Activated naive CD4-positive, alpha-beta T cell treated with anti-CD3 and anti-CD28 coated beads for 36 hours (primary cell): ENCODE results near the gene VKORC1. TPM values are rescaled to one million over a fixed set of nuclear protein-coding genes. Genes with fewer than 3 reads are reported as not detected.

Experiments
- CTCF ChIA-PET: fragments of 350-600 bp; sonication (Branson Sonifier 250); formaldehyde crosslinking; loops from one replicate; lab custom pipeline; 2021; ENCODE audit warnings: antibody characterized with exemption; lab: Charles Lee
- DNase-seq: peaks from one replicate; pipeline ENCODE4 v3.0.0-alpha.2; 2020
- H3K27ac Mint-ChIP-seq: one replicate; pipeline ENCODE4 v1.8.0; 2021; ENCODE audit warnings: mild to moderate bottlenecking, mixed read lengths
- H3K27me3 Mint-ChIP-seq: one replicate; pipeline ENCODE4 v1.8.0; 2021; ENCODE audit warnings: low read depth, mixed read lengths
- H3K36me3 Mint-ChIP-seq: one replicate; pipeline ENCODE4 v1.8.0; 2021; ENCODE audit warnings: low read depth, mixed read lengths
- H3K4me1 Mint-ChIP-seq: one replicate; pipeline ENCODE4 v1.8.0; 2021; ENCODE audit warnings: low read depth, mixed read lengths
- H3K4me3 Mint-ChIP-seq: one replicate; pipeline ENCODE4 v1.8.0; 2021; ENCODE audit warnings: mild to moderate bottlenecking, moderate library complexity, mixed read lengths
- H3K9me3 Mint-ChIP-seq: one replicate; pipeline ENCODE4 v1.8.0; 2021; ENCODE audit warnings: mixed read lengths
- intact Hi-C: fragments of 100-400 bp; cut with micrococcal nuclease; formaldehyde crosslinking; loops from one replicate; pipeline ENCODE4 v1.15.1; 2023
- total RNA-seq, 2 experiments: library from RNA; stranded (reverse); gene quantifications; one replicate each; pipeline ENCODE4 v1.2.3, GENCODE V29; 2021

VKORC1 gene
- total RNA-seq, 2 experiments from 2014 or later = 43.4 to 47.8 TPM

GRCh38 chr16:31083981-31084380 is 10.6 kb downstream of the VKORC1 start:
- DNase-seq = no peak
- Mint-ChIP-seq H3K4me1 (peaks cover 10% of the 10 kb centered on the region), H3K9me3 (no peaks in the 10 kb centered on the region), H3K27me3 (no peaks in the 10 kb centered on the region), H3K27ac (no peak overlapping the region), H3K36me3 (peaks cover 10% of the 10 kb centered on the region), H3K4me3 (no peak overlapping the region)
- intact Hi-C loops = no loop called here
- CTCF ChIA-PET = interaction anchor here (0.6 kb wide), 1 partner anchor 171 kb away, joined by 3 read pairs; no protein-coding TSS in a partner anchor

- H3K9me3 Mint-ChIP-seq = no peaks in the 10 kb centered on the region
- peaks cover 13% of the 10 kb centered on the region for H3K36me3 Mint-ChIP-seq
- H3K27ac Mint-ChIP-seq = no peak overlapping the region
- no peak for DNase-seq
- CTCF ChIA-PET = no interaction called here
- H3K4me3 Mint-ChIP-seq = no peak overlapping the region
- H3K4me1 Mint-ChIP-seq = peaks cover 10% of the 10 kb centered on the region
- no peaks in the 10 kb centered on the region for H3K27me3 Mint-ChIP-seq
- intact Hi-C loops = no loop called here
Observed at GRCh38 chr16:31083556-31083955, 11.0 kb downstream of the VKORC1 start.

DNA sequence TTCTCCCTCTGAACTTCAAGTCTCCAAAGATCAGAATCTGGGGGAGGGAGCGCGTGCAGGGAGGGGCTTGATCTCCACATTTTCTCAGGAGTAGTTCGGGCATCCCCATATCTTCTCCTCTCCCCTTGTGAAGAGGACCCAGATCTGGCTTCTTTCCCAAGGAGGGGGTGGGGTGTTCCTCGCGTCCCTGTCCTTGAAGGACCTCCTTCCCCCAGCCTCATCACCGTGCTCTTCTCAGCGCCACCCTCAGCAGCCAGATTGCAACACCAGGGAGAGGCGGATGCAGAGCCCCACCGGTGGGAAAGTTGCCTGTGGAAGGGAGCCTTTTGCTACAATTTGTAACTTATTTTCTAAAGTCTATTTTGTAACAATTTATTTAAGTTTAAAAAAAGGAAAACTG is 11.5 kb downstream of the VKORC1 start:
- Mint-ChIP-seq H3K27me3 (no peaks in the 10 kb centered on the region), H3K4me3 (no peak overlapping the region), H3K27ac (no peak overlapping the region), H3K4me1 (peaks cover 13% of the 10 kb centered on the region), H3K36me3 (peaks cover 17% of the 10 kb centered on the region), H3K9me3 (no peaks in the 10 kb centered on the region)
- DNase-seq = no peak
- intact Hi-C loops = no loop called here
- CTCF ChIA-PET = interaction anchor here (0.7 kb wide), 1 partner anchor 270 kb away, joined by 3 read pairs; no protein-coding TSS in a partner anchor

- Mint-ChIP-seq H3K9me3 (no peaks in the 10 kb centered on the region), H3K27me3 (no peaks in the 10 kb centered on the region), H3K4me1 (peaks cover 14% of the 10 kb centered on the region), H3K36me3 (peaks cover 22% of the 10 kb centered on the region), H3K4me3 (no peak overlapping the region), H3K27ac (peak overlapping the region; percentile 30)
- CTCF ChIA-PET = interaction anchor here (0.7 kb wide), 1 partner anchor 270 kb away, joined by 3 read pairs; no protein-coding TSS in a partner anchor
- intact Hi-C loops = no loop called here
- no peak for DNase-seq
Observed at GRCh38 chr16:31082368-31083045, 12.1 kb downstream of the VKORC1 start.

DNA sequence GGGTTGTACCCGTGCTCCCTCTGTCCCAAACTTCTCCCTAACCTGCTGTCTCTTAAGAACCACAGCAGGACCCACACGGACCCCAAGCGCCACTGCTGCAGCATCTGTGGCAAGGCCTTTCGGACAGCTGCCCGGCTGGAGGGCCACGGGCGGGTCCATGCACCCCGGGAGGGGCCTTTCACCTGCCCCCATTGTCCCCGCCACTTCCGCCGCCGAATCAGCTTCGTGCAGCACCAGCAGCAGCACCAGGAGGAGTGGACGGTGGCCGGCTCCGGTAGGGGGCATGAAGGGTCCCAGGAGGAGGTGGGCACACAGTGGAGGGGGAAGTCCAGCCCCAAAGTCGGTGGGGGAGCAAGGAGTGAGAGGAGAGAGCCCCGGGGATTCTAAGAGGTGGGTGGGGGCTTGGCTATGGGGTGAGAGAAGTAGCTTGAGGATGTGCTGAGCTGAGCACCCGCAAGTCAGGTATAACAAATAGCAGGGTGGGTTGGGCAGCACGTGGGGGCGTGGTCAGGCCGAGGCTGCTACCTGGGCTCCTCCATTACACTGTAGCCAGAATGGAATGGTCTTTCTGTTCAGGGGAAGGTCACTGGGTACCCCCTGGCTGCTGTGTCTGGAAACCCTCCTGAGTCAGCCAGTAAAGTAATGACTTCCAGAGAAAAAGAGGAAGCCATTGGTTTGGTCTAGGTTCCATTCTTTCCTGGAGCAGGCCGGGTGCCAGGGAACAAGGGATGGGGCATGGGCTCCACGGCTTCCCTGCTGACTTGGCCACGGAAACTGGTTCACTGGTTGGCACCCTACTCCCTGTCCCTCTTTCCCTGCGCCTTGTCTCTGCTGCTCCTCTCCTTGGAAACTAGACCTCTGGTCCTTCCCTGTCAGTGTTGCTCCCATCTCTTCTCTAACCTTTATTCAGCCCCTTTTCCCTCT is 12.9 kb downstream of the VKORC1 start:
- intact Hi-C loops = no loop called here
- no peaks in the 10 kb centered on the region for H3K9me3 Mint-ChIP-seq
- peaks cover 14% of the 10 kb centered on the region for H3K4me1 Mint-ChIP-seq
- H3K27ac Mint-ChIP-seq = peak overlapping the region; percentile 30
- DNase-seq = no peak
- H3K36me3 Mint-ChIP-seq = peaks cover 22% of the 10 kb centered on the region
- H3K27me3 Mint-ChIP-seq = no peaks in the 10 kb centered on the region
- CTCF ChIA-PET = no interaction called here
- no peak overlapping the region for H3K4me3 Mint-ChIP-seq

GRCh38 chr16:31080756-31081419 is 13.7 kb downstream of the VKORC1 start:
- H3K27me3 Mint-ChIP-seq = no peaks in the 10 kb centered on the region
- H3K27ac Mint-ChIP-seq = peak overlapping the region; percentile 24
- CTCF ChIA-PET = interaction anchor here (0.7 kb wide), 1 partner anchor 12 kb away, joined by 4 read pairs; no protein-coding TSS in a partner anchor
- H3K4me1 Mint-ChIP-seq = peaks cover 17% of the 10 kb centered on the region
- H3K36me3 Mint-ChIP-seq = peaks cover 22% of the 10 kb centered on the region
- H3K9me3 Mint-ChIP-seq = no peaks in the 10 kb centered on the region
- intact Hi-C loops = no loop called here
- DNase-seq = no peak
- H3K4me3 Mint-ChIP-seq = no peak overlapping the region

DNA sequence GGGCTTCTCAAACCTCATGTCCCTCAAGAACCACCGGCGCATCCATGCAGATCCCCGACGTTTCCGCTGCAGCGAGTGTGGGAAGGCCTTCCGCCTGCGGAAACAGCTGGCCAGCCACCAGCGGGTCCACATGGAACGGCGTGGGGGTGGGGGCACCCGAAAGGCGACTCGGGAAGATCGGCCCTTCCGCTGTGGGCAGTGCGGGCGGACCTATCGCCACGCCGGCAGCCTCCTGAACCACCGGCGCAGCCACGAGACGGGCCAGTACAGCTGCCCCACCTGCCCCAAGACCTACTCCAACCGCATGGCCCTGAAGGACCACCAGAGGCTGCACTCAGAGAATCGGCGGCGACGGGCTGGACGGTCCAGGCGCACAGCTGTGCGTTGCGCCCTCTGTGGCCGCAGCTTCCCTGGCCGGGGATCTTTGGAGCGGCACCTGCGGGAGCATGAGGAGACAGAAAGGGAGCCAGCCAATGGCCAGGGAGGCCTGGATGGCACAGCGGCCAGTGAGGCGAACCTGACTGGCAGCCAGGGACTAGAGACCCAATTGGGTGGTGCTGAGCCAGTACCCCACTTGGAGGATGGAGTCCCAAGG is 14.5 kb downstream of the VKORC1 start:
- H3K9me3 Mint-ChIP-seq = no peaks in the 10 kb centered on the region
- peaks cover 22% of the 10 kb centered on the region for H3K4me1 Mint-ChIP-seq
- H3K27ac Mint-ChIP-seq = no peak overlapping the region
- no peak for DNase-seq
- intact Hi-C loops = no loop called here
- peaks cover 23% of the 10 kb centered on the region for H3K36me3 Mint-ChIP-seq
- H3K27me3 Mint-ChIP-seq = no peaks in the 10 kb centered on the region
- CTCF ChIA-PET = interaction anchor here (0.7 kb wide), 1 partner anchor 12 kb away, joined by 4 read pairs; no protein-coding TSS in a partner anchor
- no peak overlapping the region for H3K4me3 Mint-ChIP-seq

- no peak overlapping the region for H3K4me3 Mint-ChIP-seq
- H3K27me3 Mint-ChIP-seq = no peaks in the 10 kb centered on the region
- intact Hi-C loops = loop anchor here (10.0 kb wide), 1 partner anchor 625 kb away; no protein-coding TSS in a partner anchor
- H3K27ac Mint-ChIP-seq = no peak overlapping the region
- H3K4me1 Mint-ChIP-seq = peaks cover 29% of the 10 kb centered on the region
- no peaks in the 10 kb centered on the region for H3K9me3 Mint-ChIP-seq
- CTCF ChIA-PET = no interaction called here
- peaks cover 29% of the 10 kb centered on the region for H3K36me3 Mint-ChIP-seq
- DNase-seq = no peak
Observed at GRCh38 chr16:31079342-31079944, 15.2 kb downstream of the VKORC1 start.

DNA sequence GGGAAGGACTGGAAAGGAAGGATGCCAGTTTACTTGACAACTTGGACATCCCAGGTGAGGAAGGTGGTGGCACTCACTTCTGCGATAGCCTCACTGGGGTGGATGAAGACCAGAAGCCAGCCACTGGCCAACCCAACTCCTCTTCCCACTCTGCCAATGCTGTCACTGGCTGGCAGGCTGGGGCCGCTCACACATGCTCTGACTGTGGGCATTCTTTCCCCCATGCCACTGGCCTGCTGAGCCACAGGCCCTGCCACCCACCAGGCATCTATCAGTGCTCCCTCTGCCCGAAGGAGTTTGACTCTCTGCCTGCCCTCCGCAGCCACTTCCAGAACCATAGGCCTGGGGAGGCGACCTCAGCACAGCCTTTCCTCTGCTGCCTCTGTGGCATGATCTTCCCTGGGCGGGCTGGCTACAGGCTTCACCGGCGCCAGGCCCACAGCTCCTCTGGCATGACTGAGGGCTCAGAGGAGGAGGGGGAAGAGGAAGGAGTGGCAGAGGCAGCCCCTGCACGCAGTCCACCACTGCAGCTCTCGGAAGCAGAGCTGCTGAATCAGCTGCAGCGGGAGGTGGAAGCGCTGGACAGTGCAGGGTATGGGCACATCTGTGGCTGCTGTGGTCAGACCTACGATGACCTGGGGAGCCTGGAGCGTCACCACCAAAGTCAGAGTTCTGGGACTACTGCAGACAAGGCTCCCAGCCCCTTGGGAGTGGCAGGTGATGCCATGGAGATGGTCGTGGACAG is 15.8 kb downstream of the VKORC1 start:
- Mint-ChIP-seq H3K9me3 (no peaks in the 10 kb centered on the region), H3K27ac (no peak overlapping the region), H3K4me3 (no peak overlapping the region), H3K36me3 (peaks cover 29% of the 10 kb centered on the region), H3K27me3 (no peaks in the 10 kb centered on the region), H3K4me1 (peaks cover 29% of the 10 kb centered on the region)
- intact Hi-C loops = loop anchor here (10.0 kb wide), 1 partner anchor 626 kb away; no protein-coding TSS in a partner anchor
- DNase-seq = no peak
- CTCF ChIA-PET = interaction anchor here (0.8 kb wide), 1 partner anchor 14 kb away, joined by 3 read pairs; no protein-coding TSS in a partner anchor

- CTCF ChIA-PET = interaction anchor here (0.8 kb wide), 1 partner anchor 15 kb away, joined by 3 read pairs; no protein-coding TSS in a partner anchor
- H3K4me3 Mint-ChIP-seq = no peak overlapping the region
- peaks cover 29% of the 10 kb centered on the region for H3K4me1 Mint-ChIP-seq
- H3K36me3 Mint-ChIP-seq = peaks cover 29% of the 10 kb centered on the region
- intact Hi-C loops = loop anchor here (10.0 kb wide), 1 partner anchor 627 kb away; no protein-coding TSS in a partner anchor
- H3K9me3 Mint-ChIP-seq = no peaks in the 10 kb centered on the region
- no peaks in the 10 kb centered on the region for H3K27me3 Mint-ChIP-seq
- no peak overlapping the region for H3K27ac Mint-ChIP-seq
- DNase-seq = no peak
Observed at GRCh38 chr16:31077592-31078396, 16.8 kb downstream of the VKORC1 start.
